Pancreas (tissue), 10 donors: Measurements from ENCODE around the gene PPFIBP1. TPM values are rescaled to one million over a fixed set of nuclear protein-coding genes. Genes with fewer than 3 reads are reported as not detected.

Experiments used
- ATAC-seq, 4 donors: fragments of 200-7000 bp; cut with Tn5 transposase; one replicate each; pipeline versions ENCODE4 v1.8.0 to v1.9.1; 2020; ENCODE audit warnings: mild to moderate bottlenecking in 4 of 4, moderate library complexity in 4 of 4
- DNase-seq, 6 donors: peaks; one replicate each; pipeline ENCODE4 v3.0.0-alpha.2; 2020
- FAIRE-seq: peaks from 2 replicates; lab custom pipeline; 2012; peaks lifted over from hg19 to GRCh38; lab: Jason Lieb, UNC
- H3K27ac ChIP-seq, 4 donors: fragments of 200-600 bp; sonication (generic); 1 replicate in 3 of 4; 2 replicates in 1 of 4; pipeline versions ENCODE4 v1.5.0 to v1.8.0; 2020
- H3K27me3 ChIP-seq, 4 donors: fragments of 200-600 bp; one replicate each; pipeline ENCODE4 v1.8.0; 2021
- H3K36me3 ChIP-seq, 3 donors: fragments of 200-600 bp; sonication (generic) in 1 of 3; one replicate each; pipeline versions ENCODE4 v1.5.0 to v1.8.0; 2020 to 2021
- H3K4me1 ChIP-seq, 3 donors: fragments of 200-600 bp; one replicate each; pipeline ENCODE4 v1.8.0; 2021
- H3K4me3 ChIP-seq, 4 donors: fragments of 200-600 bp; sonication (generic) in 2 of 4; one replicate each; pipeline versions ENCODE4 v1.5.0 to v1.8.0; 2020 to 2021
- H3K9me3 ChIP-seq, 4 donors: fragments of 200-600 bp; one replicate each; pipeline ENCODE4 v1.8.0; 2021
- WGBS, 2 donors: extraction: QIAGEN DNeasy Blood & Tissue Kit; methylation state at CpG; one replicate each; pipeline ENCODE4 v1.1.7; 2013; 5-methylcytosine and 5-hydroxymethylcytosine counted together
- intact Hi-C, 3 donors: fragments of 100-400 bp; cut with DNase I; formaldehyde crosslinking; loops; one replicate each; pipeline versions ENCODE4 v1.11.1 to v1.14.2; 2022
- polyA plus RNA-seq, 2 donors: library from polyadenylated mRNA; stranded (reverse); fragments of 200-250 nt; gene quantifications; one replicate each; pipeline ENCODE4 v1.2.3, GENCODE V29; 2013
- total RNA-seq, 6 donors: library from RNA; stranded (reverse); fragmentation: NEBNext Ultra II Directional in 4 of 6; extraction: Animal tissue kit (Norgen Biotek cat#: 25700) in 4 of 6; gene quantifications; one replicate each; pipeline versions ENCODE4 v1.2.1 to v1.2.4, GENCODE V29; 2021 to 2023
- TF ChIP-seq, protein P1 (sequence below), 4 donors: fragments of 200-600 bp; sonication (generic) in 3 of 4; IDR thresholded peaks; one replicate each; pipeline versions ENCODE4 v1.5.0 to v1.8.0; 2021; ENCODE audit warnings: antibody characterized with exemption in 4 of 4
- donor health status: healthy with polysubstance abuse.
- donor health status: DM: no; HTN: no; CAD: no; lungs with moderate emphysema.
- donor health status: DM: no; HTN: no; CAD: no.
- donor health status: control.
- donor health status: control.
- donor health status: Bipolar disorder and iron deficiency.
- donor health status: DM: yes; HTN: yes; CAD: no.
- donor health status: DM: no; HTN: no; CAD: no.
- donor health status: DM: no; HTN: no; CAD: no.
- donor health status: DM: yes; HTN: yes; CAD: no.

PPFIBP1 gene
- total and polyA plus RNA-seq, 8 donors: 12.1 to 50.3 (median 32.9) TPM

DNA sequence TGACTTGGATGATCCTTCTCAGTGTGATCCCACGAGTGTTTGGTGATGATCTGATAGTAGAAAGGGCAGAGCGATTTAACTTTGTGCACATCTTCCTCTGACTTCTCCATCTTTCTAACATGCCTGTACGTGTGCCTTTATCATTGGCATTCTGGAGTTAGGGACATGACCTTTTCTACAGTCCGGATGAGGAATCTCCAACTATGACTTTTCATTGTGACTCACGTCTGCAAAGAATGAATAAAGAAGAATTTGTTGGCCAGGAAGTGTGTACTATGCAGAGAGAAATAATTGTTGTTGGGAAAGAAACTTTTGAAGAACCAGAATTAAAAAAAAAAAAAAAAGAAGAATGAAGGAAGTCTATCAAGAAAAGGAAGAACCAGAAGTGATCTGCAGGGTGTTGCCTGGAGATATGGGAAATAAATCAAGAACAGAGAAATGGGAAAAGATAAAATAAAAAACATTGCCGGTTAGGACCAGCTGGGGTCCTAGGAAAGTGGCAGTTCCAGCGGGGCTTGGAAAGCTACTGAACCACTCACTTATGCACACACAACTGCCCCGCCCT lies 25.3 kb downstream of the PPFIBP1 start:
- ATAC-seq: peak; percentile 26 to 68 (median 33)
- WGBS, 2 donors: 21 to 23% methylated on average over 8 of the region's 8 CpGs
- peaks cover 16 to 31% (median 28%) of the 10 kb centered on the region in 3 donors for H3K4me1 ChIP-seq

DNA sequence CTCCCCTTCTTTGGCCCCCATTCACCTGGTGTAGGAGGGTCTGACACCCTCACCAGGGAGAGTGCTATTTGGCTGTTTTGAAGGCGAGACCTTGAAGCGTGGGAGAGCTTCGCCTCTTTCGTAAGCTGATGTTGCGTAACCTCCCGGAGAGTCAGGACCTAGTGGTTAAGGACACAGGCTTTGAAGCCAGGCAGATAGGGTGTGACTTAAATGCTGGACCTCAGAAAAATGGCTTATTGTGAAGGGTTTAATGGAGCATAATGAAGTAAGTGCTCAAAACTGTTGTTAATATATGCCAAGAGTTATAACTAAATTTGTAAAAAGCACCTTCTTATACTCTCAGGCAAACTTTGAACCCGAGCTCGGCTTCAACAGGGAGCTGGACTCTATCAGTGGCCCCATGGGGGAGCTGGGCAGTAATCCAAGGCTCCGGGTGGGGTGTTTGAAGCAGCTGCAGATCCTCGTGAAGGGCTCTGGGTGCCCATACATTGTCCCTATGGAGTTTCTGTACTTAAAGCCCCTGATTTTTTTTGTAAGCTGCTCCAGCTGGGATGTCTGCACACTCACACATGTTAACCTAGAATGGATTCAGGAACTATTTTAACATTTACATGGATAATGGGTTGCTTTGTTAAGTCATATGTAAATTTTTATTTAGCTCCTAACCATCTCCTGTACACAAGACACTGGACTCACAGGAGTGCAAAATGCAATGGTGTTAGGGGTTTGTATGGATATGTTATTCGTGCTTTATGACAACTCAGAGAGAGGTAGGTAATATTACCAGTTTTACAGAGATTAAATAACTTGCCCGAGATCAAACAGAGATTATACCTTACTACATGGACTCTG lies 26.0 kb downstream of the PPFIBP1 start:
- FAIRE-seq: no peak
- Histone ChIP-seq H3K27ac (peak overlapping the region; percentile 39 to 80 (median 56)), H3K4me1 (peaks cover 16 to 31% (median 28%) of the 10 kb centered on the region in 3 donors), H3K36me3 (no peaks in the 10 kb centered on the region), H3K4me3 (peak overlapping the region in 1 of 4 donors; percentile 6), H3K27me3 (no peaks in the 10 kb centered on the region), H3K9me3 (no peaks in the 10 kb centered on the region)
- peak; percentile 62 to 92 (median 80) for DNase-seq
- TF ChIP-seq, protein P1, sequence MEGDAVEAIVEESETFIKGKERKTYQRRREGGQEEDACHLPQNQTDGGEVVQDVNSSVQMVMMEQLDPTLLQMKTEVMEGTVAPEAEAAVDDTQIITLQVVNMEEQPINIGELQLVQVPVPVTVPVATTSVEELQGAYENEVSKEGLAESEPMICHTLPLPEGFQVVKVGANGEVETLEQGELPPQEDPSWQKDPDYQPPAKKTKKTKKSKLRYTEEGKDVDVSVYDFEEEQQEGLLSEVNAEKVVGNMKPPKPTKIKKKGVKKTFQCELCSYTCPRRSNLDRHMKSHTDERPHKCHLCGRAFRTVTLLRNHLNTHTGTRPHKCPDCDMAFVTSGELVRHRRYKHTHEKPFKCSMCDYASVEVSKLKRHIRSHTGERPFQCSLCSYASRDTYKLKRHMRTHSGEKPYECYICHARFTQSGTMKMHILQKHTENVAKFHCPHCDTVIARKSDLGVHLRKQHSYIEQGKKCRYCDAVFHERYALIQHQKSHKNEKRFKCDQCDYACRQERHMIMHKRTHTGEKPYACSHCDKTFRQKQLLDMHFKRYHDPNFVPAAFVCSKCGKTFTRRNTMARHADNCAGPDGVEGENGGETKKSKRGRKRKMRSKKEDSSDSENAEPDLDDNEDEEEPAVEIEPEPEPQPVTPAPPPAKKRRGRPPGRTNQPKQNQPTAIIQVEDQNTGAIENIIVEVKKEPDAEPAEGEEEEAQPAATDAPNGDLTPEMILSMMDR (IDR thresholded peaks at IDR 0.05): no peak
- intact Hi-C loops: no loop called here
- WGBS, 2 donors: 6% methylated on average over 12 of the region's 12 CpGs
- ATAC-seq: peak; percentile 96 to 98 (median 97)

More for the DNA sequence above, 25.3 kb downstream of the PPFIBP1 start:
- TF ChIP-seq, protein P1 (IDR thresholded peaks at IDR 0.05): no peak
- H3K9me3 ChIP-seq: no peaks in the 10 kb centered on the region
- DNase-seq (no peak), FAIRE-seq (no peak)
- H3K36me3 ChIP-seq: no peaks in the 10 kb centered on the region
- H3K4me3 ChIP-seq: peak overlapping the region in 1 of 4 donors; percentile 6
- H3K27me3 ChIP-seq: no peaks in the 10 kb centered on the region
- intact Hi-C loops: no loop called here
- peak overlapping the region; percentile 39 to 80 (median 56) for H3K27ac ChIP-seq

DNA sequence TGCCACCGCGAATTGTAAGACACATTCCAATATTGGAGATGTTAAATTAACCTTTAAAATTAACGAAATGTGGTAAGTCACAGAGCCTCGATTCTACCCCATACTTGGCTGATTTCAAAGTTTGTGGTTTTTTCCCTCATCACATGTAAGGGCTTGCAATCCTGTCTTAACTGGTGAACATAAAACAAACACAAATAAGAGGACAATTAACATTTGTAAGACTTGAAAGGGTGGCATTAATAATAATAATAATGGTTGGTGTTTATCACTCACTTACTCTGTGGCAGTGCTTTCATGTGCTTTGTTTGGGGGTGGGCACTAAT lies 26.6 kb downstream of the PPFIBP1 start:
- Histone ChIP-seq H3K27me3 (no peaks in the 10 kb centered on the region), H3K36me3 (no peaks in the 10 kb centered on the region), H3K4me1 (peaks cover 16 to 32% (median 29%) of the 10 kb centered on the region in 3 donors), H3K9me3 (no peaks in the 10 kb centered on the region), H3K27ac (peak overlapping the region in 2 of 4 donors; percentile 63 to 80), H3K4me3 (no peak overlapping the region)
- TF ChIP-seq, protein P1 (IDR thresholded peaks at IDR 0.05): no peak
- intact Hi-C loops: no loop called here
- WGBS, 2 donors: 41% methylated on average over 4 of the region's 4 CpGs
- DNase-seq (no peak), FAIRE-seq (no peak), ATAC-seq (no peak)

DNA sequence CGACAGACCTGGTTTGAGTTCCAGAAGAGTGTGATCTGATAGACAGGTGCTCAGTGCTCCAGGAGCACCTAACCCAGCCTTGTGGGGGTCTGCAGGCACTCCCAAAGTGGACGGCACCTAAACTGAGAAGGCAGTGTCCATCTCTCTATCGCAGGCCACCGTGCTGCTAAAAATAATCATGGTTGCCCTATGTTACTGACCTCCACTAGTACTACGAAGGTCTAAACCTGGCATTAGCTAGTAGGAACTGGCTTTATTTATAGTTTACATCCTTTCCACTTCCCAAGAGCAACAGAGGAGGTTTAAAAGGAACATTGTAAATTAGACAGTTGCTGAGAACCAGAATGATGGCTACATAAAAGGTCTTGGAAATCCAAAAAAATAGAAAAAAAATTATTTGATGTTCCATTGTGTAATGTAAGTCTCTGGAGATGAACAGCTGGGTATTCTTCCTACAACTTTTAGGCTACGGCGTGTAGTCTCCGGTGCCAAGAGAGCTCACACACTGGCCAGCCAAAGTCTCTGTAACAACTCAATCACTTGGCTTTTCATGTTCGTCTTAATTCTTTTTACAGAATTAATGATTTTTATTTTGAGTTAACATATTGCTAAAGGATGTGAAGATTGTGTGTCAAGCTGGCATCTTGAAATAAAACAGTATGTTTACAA lies 27.3 kb downstream of the PPFIBP1 start:
- 66 to 72% methylated on average over 9 of the region's 9 CpGs for WGBS, 2 donors
- FAIRE-seq: no peak

More for the DNA sequence above, 27.3 kb downstream of the PPFIBP1 start:
- ATAC-seq: no peak
- DNase-seq: no peak
- Histone ChIP-seq H3K4me1 (peaks cover 16 to 37% (median 36%) of the 10 kb centered on the region in 3 donors), H3K4me3 (no peak overlapping the region), H3K27me3 (no peaks in the 10 kb centered on the region), H3K9me3 (no peaks in the 10 kb centered on the region), H3K36me3 (no peaks in the 10 kb centered on the region), H3K27ac (peak overlapping the region in 1 of 4 donors; percentile 5)
- intact Hi-C loops: no loop called here
- TF ChIP-seq, protein P1 (IDR thresholded peaks at IDR 0.05): no peak
